Measurements from ENCODE around the gene MMAB.

The MMAB gene

GRCh38 chr12:109573029-109573913 lies at the start of gene MMAB, which contains the start of gene MVK:
Gene MMAB (minus strand): TSS chr12:109573504. CDS start chr12:109573480, 24 bp downstream.
Gene MVK (plus strand): TSS chr12:109573794. CDS start chr12:109574823, 1,029 bp downstream.
- peak; percentile 97 for DNase-seq (ENCODE audit: low read depth)

GRCh38 chr12:109621901-109622364 lies 48.6 kb upstream of the MMAB start:
- no peak for DNase-seq (ENCODE audit: low read depth)

GRCh38 chr12:109621211-109621694 lies 47.9 kb upstream of the MMAB start:
- DNase-seq (ENCODE audit: low read depth) = no peak

- DNase-seq (ENCODE audit: low read depth) = no peak
Observed at GRCh38 chr12:109619002-109619604, 45.8 kb upstream of the MMAB start.

GRCh38 chr12:109618082-109618481 lies 44.8 kb upstream of the MMAB start:
- no peak for DNase-seq (ENCODE audit: low read depth)

- no peak for DNase-seq (ENCODE audit: low read depth)
Observed at GRCh38 chr12:109617491-109617890, 44.2 kb upstream of the MMAB start.

GRCh38 chr12:109615556-109616229 lies 42.4 kb upstream of the MMAB start:
- no peak for DNase-seq (ENCODE audit: low read depth)

GRCh38 chr12:109613649-109614455 lies 40.5 kb upstream of the MMAB start:
- no peak for DNase-seq (ENCODE audit: low read depth)

- no peak for DNase-seq (ENCODE audit: low read depth)
Observed at GRCh38 chr12:109612975-109613502, 39.7 kb upstream of the MMAB start.

- no peak for DNase-seq (ENCODE audit: low read depth)
Observed at GRCh38 chr12:109612003-109612402, 38.7 kb upstream of the MMAB start.

- DNase-seq (ENCODE audit: low read depth) = no peak
Observed at GRCh38 chr12:109611223-109611622, 37.9 kb upstream of the MMAB start.

GRCh38 chr12:109610523-109610922 lies 37.2 kb upstream of the MMAB start:
- DNase-seq (ENCODE audit: low read depth) = no peak

GRCh38 chr12:109609342-109609741 lies 36.0 kb upstream of the MMAB start:
- no peak for DNase-seq (ENCODE audit: low read depth)

- DNase-seq (ENCODE audit: low read depth) = no peak
Observed at GRCh38 chr12:109608793-109609192, 35.5 kb upstream of the MMAB start.

GRCh38 chr12:109608270-109608669 lies 35.0 kb upstream of the MMAB start:
- DNase-seq (ENCODE audit: low read depth) = no peak

GRCh38 chr12:109607618-109608017 lies 34.3 kb upstream of the MMAB start:
- no peak for DNase-seq (ENCODE audit: low read depth)

GRCh38 chr12:109606320-109607028 lies 33.2 kb upstream of the MMAB start:
- no peak for DNase-seq (ENCODE audit: low read depth)

GRCh38 chr12:109605599-109606228 lies 32.4 kb upstream of the MMAB start:
- no peak for DNase-seq (ENCODE audit: low read depth)

- DNase-seq (ENCODE audit: low read depth) = no peak
Observed at GRCh38 chr12:109605016-109605415, 31.7 kb upstream of the MMAB start.

- DNase-seq (ENCODE audit: low read depth) = no peak
Observed at GRCh38 chr12:109604132-109604585, 30.9 kb upstream of the MMAB start.
